PFSK-1 (cell line): ENCODE data around the gene HNRNPA1.

Experiments used
- POLR2AphosphoS5 ChIP-seq: IDR thresholded peaks from 2 replicates; pipeline ENCODE4 v1.6.1; 2012; ENCODE audit warnings: low read depth, mild to moderate bottlenecking, control low read depth, low read length, moderate library complexity
- SIN3A ChIP-seq: IDR thresholded peaks from 2 replicates; pipeline ENCODE4 v1.6.1; 2012; ENCODE audit warnings: mild to moderate bottlenecking, low read length, moderate library complexity, borderline replicate concordance; ENCODE audit not compliant: insufficient read depth
- TAF1 ChIP-seq: IDR thresholded peaks from 2 replicates; pipeline ENCODE4 v1.6.1; 2012; ENCODE audit warnings: low read length, control low read depth, borderline replicate concordance; ENCODE audit not compliant: insufficient read depth

DNA sequence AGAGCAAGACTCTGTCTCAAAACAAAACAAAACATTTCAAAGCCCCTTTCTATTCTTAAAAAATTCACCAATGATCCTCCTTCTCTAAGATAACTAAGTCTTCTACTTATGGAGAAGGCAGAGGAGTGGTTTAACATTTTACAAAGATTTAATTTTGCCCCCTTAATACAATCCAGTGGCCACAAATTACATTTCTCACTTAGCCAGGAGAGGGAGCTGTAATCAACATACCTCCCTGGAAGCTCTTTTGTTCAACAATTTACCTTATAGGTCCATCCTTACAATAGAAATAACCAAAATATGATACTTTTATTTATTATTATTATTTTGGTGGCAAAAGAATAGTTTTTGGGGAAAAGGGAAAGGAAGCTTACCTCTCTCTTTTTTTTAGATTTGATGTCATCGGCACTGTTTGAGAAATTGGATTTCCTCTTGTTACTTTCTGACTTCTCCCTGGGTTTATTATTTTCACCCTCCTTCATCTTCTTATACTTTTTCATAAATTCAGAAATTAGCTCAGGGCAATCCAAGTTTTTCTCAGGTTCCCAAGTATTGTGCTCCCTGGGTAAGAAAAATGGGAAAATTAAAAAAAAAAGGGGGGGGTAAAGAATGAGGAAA, 28.8 kb upstream of the HNRNPA1 start:
- no peak for TF ChIP-seq TAF1
- no peak for TF ChIP-seq SIN3A
- no peak for TF ChIP-seq POLR2AphosphoS5
